Embryonic facial prominence (tissue), 1 donor: ENCODE results near the gene CEP135.
A peak's percentile ranks its signal among the peaks of the same experiment; 100 is the strongest.
"Not testable (repeated sequence)": the region's sequence is repeated elsewhere in the genome, so short reads cannot be mapped to it uniquely, and the experiment has no call there.

ENCODE experiments used
- DNase-seq: peaks from one replicate; pipeline ENCODE4 v3.0.0-alpha.2; 2016; ENCODE audit errors: extremely low spot score

The CEP135 gene

GRCh38 chr4:55948726-55949481, at the start of gene CEP135:
Gene CEP135 (plus strand): TSS chr4:55948945. CDS start chr4:55952131, 3,186 bp downstream.
- DNase-seq, result peak; percentile 63

GRCh38 chr4:55902677-55903076, 46.1 kb upstream of the CEP135 start:
- no peak for DNase-seq

GRCh38 chr4:55903577-55903976, 45.2 kb upstream of the CEP135 start:
- DNase-seq, result no peak

- no peak for DNase-seq
Measured at GRCh38 chr4:55904576-55904975, 44.2 kb upstream of the CEP135 start.

GRCh38 chr4:55906323-55906722, 42.4 kb upstream of the CEP135 start:
- no peak for DNase-seq

- DNase-seq, result no peak
Measured at GRCh38 chr4:55906989-55907388, 41.8 kb upstream of the CEP135 start.

- DNase-seq, result no peak
Measured at GRCh38 chr4:55907469-55907868, 41.3 kb upstream of the CEP135 start.

GRCh38 chr4:55910140-55910539, 38.6 kb upstream of the CEP135 start:
- DNase-seq, result no peak

- DNase-seq, result no peak
Measured at GRCh38 chr4:55912249-55912648, 36.5 kb upstream of the CEP135 start.

GRCh38 chr4:55920571-55920970, 28.2 kb upstream of the CEP135 start:
- DNase-seq, result no peak

GRCh38 chr4:55921093-55921492, 27.7 kb upstream of the CEP135 start:
- no peak for DNase-seq

GRCh38 chr4:55925241-55925640, 23.5 kb upstream of the CEP135 start:
- no peak for DNase-seq

- DNase-seq, result no peak
Measured at GRCh38 chr4:55926610-55927009, 22.1 kb upstream of the CEP135 start.

GRCh38 chr4:55927803-55928437, 20.8 kb upstream of the CEP135 start:
- no peak for DNase-seq

- DNase-seq, result no peak
Measured at GRCh38 chr4:55928846-55929245, 19.9 kb upstream of the CEP135 start.

- DNase-seq, result no peak
Measured at GRCh38 chr4:55931043-55931442, 17.7 kb upstream of the CEP135 start.

GRCh38 chr4:55931833-55932232, 16.9 kb upstream of the CEP135 start:
- DNase-seq, result no peak

- DNase-seq, result no peak
Measured at GRCh38 chr4:55932511-55932910, 16.2 kb upstream of the CEP135 start.

- no peak for DNase-seq
Measured at GRCh38 chr4:55933611-55934010, 15.1 kb upstream of the CEP135 start.

- DNase-seq, result not testable (repeated sequence)
Measured at GRCh38 chr4:55935907-55936306, 12.8 kb upstream of the CEP135 start.

GRCh38 chr4:55938481-55938880, 10.3 kb upstream of the CEP135 start:
- DNase-seq, result no peak

GRCh38 chr4:55939421-55939820, 9.3 kb upstream of the CEP135 start:
- DNase-seq, result no peak

GRCh38 chr4:55941881-55942396, 6.8 kb upstream of the CEP135 start:
- no peak for DNase-seq
